Left lobe of liver (tissue), 2 donors: Measurements from ENCODE around the gene TMEM89. TPM values are rescaled to one million over a fixed set of nuclear protein-coding genes. Genes with fewer than 3 reads are reported as not detected.
A peak's percentile ranks its signal among the peaks of the same experiment; 100 is the strongest.

Source experiments
- ATAC-seq: fragments of 200-7000 bp; cut with Tn5 transposase; one replicate; pipeline ENCODE4 v1.9.1; 2020; ENCODE audit warnings: mild to moderate bottlenecking, moderate library complexity
- DNase-seq: peaks from one replicate; pipeline ENCODE4 v3.0.0-alpha.2; 2020; ENCODE audit warnings: low spot score
- total RNA-seq: library from RNA; stranded (reverse); gene quantifications from one replicate; pipeline ENCODE4 v1.2.1, GENCODE V29; 2021
- donor health status: DM: no; HTN: no; CAD: no; lungs with moderate emphysema.
- donor health status: DM: no; HTN: yes; CAD: no.

TMEM89 gene, protein sequence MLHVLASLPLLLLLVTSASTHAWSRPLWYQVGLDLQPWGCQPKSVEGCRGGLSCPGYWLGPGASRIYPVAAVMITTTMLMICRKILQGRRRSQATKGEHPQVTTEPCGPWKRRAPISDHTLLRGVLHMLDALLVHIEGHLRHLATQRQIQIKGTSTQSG
- not detected for total RNA-seq

DNA sequence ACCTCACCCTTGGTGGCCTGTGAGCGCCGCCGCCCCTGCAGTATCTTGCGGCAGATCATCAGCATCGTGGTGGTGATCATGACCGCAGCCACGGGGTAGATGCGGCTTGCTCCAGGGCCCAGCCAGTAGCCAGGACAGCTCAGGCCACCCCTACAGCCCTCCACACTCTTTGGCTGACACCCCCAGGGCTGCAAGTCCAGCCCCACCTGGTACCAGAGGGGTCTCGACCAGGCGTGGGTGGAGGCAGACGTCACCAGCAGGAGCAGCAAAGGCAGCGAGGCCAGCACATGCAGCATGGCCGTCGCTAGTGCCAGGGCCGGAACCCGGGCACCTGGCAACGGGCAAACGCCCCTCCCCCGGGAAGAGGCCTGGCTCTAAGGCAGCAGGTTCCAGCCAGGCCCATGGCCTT lies at the start of gene TMEM89:
Gene TMEM89, minus strand, starts transcription at position 309 of the 409 bp plus-strand sequence. Its CDS starts 13 bp downstream, at position 296.
- no peak for ATAC-seq
- no peak for DNase-seq

DNA sequence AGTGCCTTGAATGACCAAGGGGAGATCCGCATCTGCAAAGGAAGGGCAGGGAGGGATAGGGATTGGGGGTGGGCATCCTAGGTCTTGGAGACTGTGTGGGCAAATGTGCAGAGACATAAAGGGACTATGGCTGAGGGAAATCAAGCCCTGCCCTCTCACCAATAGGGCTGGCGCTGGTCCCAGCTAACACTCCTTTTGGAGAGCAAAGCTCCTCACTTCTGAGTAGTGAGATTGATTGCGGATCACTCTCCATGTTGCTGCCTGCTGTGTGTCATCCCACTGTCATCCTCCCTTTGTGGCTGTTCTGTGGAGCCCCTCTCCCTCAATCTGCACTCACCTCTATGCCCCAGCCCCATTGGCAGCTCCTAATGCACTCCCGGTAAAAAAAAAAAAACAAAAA lies 43.4 kb upstream of the TMEM89 start:
- ATAC-seq, result no peak
- DNase-seq, result no peak

DNA sequence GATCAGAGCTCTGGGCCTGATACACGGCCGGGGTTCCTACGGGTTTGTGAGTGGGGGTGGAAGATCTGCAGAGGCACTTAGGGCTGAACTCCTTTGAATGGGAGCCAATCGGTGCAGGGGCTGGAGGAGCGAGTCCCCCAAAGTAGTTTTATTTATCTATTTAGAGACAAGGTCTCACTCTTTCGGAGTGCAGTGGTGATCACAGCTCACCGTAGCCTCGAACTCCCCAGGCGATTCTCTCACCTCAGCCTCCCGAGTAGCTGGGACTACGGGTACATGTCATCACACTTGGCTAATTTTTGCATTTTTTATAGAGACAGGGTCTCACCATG lies 42.7 kb upstream of the TMEM89 start:
- no peak for ATAC-seq
- DNase-seq, result no peak

DNA sequence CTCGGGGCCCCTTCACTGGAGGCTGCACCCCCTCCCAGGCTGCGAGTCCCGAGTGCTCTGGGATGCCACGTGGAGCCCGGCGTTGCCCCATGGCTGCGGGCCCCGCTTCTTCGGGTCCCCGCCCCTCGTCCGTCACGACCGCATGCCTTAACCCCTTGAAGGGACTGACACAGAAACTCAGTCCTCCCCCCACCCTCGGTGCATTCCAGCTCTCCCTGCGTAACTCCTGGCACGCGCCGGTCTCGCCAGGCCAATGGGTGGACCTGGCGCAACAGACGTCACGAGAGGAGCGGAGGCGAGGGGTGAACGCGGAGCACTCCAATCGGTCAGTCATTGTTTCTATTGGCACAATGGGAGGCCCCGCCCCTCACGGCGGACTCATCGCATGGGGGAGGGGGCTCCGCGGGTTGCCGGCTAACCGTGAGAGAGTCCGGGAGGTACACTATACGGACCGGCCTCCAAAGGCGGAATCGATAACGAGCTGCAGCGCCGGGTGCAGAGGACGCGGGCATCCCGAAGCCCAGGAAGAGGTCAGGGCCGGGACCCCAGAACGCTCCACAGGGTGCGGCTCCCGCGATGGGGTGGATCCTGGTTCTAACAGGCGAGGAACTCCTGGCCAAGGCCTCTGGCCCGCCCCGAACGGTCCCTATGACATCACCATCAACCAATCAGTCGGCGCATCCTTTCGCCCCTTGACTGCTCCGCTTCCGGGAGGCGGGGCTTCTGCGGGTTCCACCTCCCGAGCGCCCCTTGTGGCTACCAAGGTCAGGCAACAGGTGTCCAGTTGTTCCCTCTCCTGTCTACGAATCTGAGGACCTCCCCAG lies 42.1 kb upstream of the TMEM89 start:
- ATAC-seq (peak; percentile 74), DNase-seq (peak; percentile 70)

DNA sequence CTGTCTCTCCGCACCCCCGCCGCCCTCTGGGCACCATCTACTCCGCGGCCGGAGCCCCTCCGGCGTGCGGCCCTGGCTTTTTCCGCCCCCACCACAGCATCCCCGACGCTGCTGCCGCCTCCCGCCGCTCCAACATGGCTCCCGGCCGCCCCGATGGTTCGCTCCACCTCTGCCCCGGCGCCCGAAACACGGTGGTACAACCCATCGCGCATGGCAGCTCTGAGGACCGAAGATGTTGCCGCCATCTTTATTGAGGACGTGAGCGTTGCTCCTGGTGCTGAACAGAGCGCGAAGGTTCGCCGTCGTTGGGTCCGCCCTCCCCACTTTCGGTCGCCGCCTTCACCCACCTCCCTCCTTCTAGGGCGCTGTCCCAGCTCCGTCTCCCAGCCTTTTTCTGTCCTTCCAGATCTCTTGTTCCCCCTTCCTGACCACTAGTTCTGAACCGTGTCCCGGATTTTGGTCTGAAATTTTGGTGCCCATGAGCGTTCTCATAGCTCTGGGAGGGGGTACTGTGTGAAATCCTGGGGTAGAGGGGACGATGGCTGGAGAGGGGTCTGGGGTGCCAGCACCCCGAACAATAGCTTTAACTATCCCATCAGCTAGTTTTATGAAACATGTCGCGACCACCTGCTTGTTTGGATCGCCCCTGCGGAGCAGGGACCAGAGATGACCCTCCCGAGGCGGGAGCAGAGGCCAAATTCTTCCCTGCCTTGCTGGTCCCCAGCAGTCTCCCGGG lies 41.4 kb upstream of the TMEM89 start, which contains the start of gene CELSR3:
Gene CELSR3, minus strand, starts transcription at position 134 of the 736 bp plus-strand sequence. CDS start 252 bp downstream, outside the sequence.
- DNase-seq, result no peak
- ATAC-seq, result peak; percentile 15

DNA sequence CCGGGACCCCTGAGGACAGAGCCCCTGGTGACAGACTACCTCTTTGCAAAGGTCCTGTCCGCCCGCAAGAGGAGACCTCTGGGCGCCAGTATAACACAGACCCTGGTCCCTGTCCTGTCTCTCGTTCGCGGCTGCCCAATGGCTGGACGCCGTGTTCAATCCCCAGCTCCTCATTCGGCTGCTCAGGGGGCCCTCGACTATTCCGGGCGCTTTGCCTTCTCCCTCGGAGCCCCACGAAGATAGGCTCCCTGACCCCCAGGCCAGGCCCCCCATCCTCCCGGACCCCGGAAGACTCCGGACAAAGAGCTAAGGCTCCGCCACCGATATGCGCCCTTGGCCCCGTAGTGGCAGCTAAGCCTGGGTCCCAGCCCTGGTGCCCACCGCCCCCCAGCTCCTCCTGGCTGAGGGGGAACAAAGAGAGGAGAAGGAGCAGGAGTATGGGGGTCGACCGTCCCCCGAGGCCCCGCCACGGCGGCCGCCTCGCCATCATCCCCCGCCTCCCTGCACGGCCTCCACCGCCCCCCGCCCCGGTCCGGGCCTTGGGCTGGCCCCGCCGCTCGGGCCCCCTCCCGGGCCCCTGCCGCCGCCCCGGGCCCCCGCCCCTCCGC lies 40.7 kb upstream of the TMEM89 start:
- DNase-seq (no peak), ATAC-seq (no peak)

DNA sequence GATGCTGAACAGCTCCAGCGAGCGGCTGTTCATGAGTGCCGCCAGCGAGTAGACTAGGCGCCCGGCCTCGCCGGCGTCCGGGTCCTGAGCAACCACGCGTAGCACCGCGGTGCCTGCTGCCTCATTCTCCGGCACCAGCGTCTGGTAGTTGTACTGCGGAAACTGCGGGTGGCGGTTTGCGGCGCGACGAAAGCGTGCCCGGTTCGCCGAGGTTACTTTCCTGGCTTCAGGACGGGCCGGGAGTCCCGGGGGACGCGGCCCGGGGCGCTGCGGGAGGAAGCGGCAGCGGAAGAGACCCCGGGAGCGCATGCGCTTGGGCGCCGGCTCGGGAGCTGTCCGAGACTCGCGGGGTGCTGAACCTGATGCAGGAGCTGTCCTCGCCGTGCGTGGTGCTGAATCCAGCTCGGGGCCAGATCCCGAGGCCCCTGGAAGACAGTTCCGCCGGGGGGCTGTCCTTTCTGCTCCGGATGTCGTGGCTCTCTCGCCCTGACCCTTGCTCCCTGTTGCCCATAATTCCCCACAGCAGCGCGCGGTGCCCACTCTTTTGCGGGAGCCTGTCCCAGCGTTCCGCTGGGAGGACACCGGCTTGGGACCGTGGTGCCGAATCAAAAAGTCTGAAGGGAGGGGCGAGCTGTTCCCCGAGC lies 40.1 kb upstream of the TMEM89 start:
- DNase-seq (peak; percentile 60), ATAC-seq (peak; percentile 72)

DNA sequence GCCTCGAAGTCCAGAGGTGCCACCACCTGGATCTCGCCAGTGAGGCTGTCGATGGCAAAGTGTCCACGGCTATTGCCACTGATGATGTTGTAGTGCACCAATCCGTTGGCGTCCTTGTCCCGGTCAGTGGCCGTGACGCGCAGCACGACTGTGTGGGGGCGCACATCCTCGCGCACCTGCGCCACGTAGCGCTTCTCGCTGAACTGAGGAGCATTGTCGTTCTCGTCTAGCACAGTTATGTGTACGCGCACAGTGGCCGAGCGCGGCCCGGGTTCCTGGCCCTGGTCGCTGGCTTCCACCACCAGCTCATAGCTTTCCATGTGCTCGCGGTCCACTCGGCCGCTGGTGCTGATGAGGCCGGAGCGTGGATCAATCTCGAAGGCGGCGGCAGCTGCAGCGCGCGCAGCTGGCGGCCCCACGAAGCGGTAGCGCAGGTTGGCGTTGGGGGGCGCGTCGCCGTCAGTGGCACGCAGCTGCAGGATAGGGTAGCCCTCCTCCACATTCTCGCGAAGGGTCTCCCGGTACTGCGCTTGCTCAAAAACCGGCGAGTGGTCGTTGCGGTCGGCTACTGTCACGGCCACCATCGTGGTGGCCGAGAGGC lies 39.3 kb upstream of the TMEM89 start:
- ATAC-seq (no peak), DNase-seq (no peak)

DNA sequence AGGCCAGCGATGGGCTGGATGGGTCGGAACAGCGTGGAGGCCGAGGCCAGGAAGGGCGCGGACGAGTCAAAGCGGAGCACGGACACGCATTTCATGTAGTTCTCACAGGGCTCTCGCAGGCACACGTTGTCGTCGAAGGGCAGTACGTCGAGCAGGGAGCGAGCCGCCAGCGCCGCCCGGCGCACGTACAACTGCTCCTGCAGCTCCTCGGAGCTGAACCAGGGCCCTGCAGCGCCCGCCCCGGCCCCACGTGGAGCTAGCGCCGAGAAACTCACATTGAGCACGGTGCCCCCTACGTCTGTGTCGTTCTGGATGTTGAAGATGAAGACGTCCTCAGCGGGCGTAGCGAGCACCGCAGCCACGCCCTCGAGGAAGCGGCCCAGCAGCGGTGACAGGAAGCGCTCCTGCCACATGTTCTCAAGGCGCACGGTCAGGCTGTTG lies 35.3 kb upstream of the TMEM89 start:
- ATAC-seq (no peak), DNase-seq (no peak)

DNA sequence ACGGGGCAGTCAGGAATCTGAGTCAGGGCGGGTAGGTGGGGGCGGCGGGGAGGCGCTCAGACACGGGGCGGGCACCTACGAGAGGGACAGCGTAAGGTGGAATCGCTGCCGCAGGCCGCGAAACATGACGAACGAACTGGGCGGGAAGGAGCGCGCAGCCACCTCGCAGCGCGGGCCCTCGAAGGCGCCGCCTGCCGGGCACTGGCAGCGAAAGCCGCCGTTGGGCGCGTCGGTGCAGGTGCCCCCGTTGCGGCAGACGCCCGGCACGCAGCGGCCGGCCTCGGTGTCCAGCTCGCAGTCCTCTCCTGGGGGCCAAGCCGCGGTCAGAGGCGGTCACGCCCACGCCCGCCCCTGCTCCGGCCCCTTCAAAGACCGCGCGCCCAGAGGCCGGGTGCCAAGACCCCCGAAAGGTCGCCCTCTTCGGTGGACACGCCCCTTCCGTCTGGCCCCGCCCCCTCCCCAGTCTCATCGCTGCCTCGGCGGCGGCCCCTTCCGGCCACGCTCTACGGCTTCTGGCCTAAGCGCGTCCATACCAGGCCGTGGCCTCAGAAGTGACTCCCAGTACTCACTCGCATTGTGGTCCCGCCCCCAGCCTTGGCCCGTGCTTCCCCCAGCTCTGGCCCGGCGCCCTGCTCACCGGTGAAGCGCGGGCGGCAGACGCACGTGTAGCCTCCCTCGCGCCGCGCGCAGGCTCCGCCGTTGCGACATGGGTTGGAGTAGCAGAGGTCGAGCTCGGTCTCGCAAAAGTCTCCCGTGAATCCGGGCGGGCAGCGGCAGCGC lies 34.7 kb upstream of the TMEM89 start:
- peak; percentile 90 for ATAC-seq
- DNase-seq, result peak; percentile 85

DNA sequence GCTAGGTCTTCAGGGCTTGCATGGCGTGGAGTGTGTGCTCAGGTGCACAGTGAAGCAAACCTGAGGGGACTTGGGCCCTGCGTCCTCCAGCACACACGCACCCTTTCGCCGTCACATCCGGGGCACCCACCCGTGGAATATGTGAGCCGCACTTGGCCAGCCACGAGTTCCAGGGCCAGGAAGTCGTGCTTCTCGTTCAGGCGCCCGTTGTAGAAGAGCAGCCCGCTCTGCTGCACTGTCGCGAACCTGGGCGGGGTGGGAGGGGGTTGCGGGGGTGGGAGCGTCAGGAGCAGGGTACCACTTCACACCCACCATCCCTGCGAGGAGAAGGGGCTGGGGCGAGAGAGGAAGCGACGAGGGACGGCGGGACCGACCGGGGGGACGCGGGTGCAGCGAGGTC lies 34.0 kb upstream of the TMEM89 start:
- no peak for DNase-seq
- no peak for ATAC-seq

DNA sequence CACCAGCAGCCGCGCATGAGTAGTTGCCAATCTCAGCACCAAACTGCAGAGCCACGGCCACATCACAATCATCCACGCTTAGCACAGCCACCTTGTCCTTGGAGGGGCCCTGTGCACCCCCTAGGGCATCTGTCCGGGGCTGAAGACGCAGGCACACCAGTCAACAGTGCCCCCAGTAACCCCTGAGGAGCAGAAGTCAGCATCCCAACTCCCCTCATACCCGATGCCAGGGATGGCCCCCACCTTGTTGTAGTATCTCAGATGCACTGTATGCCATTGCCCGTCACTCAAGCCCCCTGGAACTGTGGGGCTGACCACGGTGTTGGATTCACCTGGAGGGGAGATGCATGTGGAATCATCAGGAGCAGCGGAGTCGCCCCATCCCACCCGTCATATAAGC lies 33.5 kb upstream of the TMEM89 start:
- ATAC-seq (no peak), DNase-seq (no peak)

DNA sequence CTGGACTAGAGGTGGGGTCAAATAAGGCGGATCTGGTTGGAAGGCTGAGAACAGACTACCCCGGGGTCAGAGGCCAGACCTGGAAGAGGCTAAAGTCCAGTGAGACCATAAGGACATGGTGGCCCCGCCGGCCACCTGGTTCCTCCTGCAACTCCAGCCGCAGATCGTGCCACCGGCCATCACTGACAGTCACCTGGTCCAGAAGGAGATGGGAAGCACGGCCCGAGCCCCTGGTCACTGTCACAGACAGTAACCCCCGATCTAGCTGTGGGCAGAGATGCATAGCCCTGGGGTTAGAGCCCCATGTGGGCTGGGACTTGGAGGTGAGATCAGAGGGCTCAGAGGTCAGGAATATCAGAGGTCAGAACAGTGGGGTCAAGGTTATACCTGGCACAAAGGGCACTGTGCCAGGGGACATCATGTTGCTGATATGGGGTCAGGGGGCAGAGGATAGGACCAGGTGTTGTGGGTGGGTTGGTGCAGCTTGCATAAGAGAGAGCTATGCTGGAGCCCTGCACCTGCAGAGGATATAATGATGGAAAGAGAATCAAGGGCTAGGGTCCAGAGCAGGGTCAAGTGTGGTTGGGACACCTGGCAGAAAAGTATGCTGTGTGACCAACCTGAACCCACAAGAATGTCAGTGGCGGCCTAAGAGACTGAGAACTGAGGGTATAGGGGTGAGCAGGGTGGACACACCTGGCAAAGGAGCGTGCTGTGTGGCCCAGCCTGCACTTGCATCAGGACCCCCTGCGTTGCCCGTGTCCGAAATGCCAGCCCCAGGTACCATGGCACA lies 31.6 kb upstream of the TMEM89 start:
- DNase-seq (no peak), ATAC-seq (no peak)

DNA sequence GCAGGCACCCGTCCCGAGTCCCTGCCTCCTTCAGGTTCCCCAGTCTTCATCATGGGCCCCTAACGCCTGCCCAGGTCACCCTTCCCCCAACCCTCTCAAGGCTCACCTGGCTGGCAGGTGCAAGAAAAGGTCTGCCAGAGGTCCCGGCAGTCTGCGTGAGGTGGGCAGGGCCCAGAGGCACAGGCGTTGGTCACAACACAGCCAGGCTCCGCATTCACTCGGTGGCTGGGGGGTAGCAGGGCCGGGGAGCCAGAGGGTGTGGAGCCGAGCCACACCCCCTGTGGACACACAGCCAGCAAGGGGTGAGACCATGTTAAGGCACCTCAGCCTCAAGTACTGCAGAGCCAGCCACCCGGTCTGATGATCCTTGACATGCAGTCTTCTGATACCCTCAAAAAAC lies 30.2 kb upstream of the TMEM89 start:
- no peak for ATAC-seq
- DNase-seq, result no peak

DNA sequence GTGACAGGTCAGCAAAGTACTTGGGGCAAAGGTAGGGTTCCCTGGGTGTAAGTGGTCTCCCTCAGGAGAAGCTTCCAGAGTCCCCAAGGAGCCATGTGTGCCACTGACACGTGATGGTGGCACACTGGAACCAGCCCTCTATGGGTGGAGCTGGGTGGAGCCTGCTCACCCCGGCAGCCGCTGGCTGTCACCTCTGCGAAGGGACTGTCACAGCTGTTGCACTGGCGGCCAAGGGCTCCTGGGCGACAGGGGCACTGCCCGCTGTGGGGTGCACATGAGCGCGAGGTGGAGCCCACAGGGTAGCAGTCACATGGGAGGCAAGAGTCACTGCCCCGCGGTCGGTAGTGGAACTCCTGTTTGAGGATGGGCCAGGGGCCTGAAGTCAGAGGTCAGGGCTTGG lies 29.2 kb upstream of the TMEM89 start:
- ATAC-seq (no peak), DNase-seq (no peak)

DNA sequence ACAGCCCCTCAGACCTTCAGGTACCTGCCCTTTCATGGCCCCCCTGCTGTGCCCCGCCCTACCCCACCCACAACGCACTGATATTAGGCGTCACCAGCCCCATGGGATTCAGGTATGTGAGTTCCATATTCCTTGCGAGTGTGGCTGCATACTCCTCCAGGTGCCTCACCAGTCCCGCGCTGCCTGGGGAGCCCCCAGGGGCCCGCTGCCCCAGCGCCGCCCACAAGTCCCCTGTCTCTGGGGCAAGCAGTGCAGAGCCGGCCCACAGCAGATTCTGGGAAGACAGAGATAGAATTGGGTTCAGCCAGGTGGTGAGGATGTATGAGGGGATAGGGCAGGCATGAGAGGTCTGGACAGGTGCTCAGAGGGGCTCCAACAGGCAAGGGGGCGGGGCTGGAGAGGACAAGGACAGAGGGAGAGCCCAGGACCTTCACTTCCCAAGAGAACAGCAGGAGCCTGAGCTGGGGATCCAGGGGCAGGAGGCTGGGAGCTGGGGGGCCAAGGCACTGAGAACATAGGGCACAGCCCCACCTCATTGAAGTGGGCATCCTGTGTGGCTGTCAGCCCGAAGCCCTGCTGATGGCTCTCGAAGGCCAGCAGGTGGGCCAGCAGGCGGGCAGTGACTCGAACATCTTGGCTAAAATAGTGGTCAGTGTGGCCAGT lies 26.8 kb upstream of the TMEM89 start:
- no peak for DNase-seq
- no peak for ATAC-seq

DNA sequence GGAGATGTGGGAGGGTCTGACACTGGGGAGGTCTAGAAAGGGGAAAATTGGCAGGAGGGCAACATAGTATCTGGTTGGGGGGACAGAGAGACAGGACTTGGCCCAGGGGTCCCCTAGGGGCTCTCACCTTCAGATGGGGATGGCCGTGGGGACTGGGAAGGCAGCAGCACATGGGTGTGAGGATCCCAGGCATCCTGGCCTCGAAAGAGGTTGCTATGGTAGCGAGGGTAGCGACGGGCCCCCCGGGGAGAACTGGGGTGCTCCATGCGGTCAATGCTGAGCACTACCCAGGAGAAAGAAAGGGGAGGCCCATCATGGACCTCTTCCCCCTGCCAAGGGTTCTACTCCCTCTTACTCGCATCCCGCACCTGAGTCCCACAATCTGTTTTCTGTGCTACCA lies 26.1 kb upstream of the TMEM89 start:
- ATAC-seq (no peak), DNase-seq (no peak)
